GM18951 (cell line): Measurements from ENCODE around the gene CAMTA1.

ENCODE experiments used
- POLR2A ChIP-seq: IDR thresholded peaks from 4 replicates; pipeline ENCODE4 v1.6.1; 2011; ENCODE audit warnings: mild to moderate bottlenecking; ENCODE audit not compliant: insufficient read length, insufficient read depth; ENCODE audit errors: extremely low read depth
- in situ Hi-C: fragments of 300-500 bp; cut with MboI; formaldehyde crosslinking; loops from one replicate; pipeline ENCODE4 v1.12.0; 2022; ENCODE audit warnings: low sequenced_read_pairs, mixed read lengths, inconsistent platforms; ENCODE audit not compliant: unreplicated experiment

Gene CAMTA1

GRCh38 chr1:6957341-6957740, 172.1 kb downstream of the CAMTA1 start:
- in situ Hi-C loops, result no loop called here
- no peak for TF ChIP-seq POLR2A

- no peak for TF ChIP-seq POLR2A
- in situ Hi-C loops, result no loop called here
Measured at GRCh38 chr1:6958407-6959030, 173.3 kb downstream of the CAMTA1 start.

- in situ Hi-C loops, result no loop called here
- TF ChIP-seq POLR2A, result no peak
Measured at GRCh38 chr1:6959491-6959890, 174.2 kb downstream of the CAMTA1 start.

- no peak for TF ChIP-seq POLR2A
- in situ Hi-C loops, result no loop called here
Measured at GRCh38 chr1:6960291-6960811, 175.1 kb downstream of the CAMTA1 start.

- no peak for TF ChIP-seq POLR2A
- in situ Hi-C loops, result no loop called here
Measured at GRCh38 chr1:6960860-6961259, 175.6 kb downstream of the CAMTA1 start.

- in situ Hi-C loops, result no loop called here
- TF ChIP-seq POLR2A, result no peak
Measured at GRCh38 chr1:6961289-6961688, 176.0 kb downstream of the CAMTA1 start.

- in situ Hi-C loops, result no loop called here
- no peak for TF ChIP-seq POLR2A
Measured at GRCh38 chr1:6961905-6962477, 176.7 kb downstream of the CAMTA1 start.

- no peak for TF ChIP-seq POLR2A
- in situ Hi-C loops, result no loop called here
Measured at GRCh38 chr1:6962478-6962995, 177.3 kb downstream of the CAMTA1 start.

GRCh38 chr1:6962996-6963911, 178.0 kb downstream of the CAMTA1 start:
- in situ Hi-C loops, result no loop called here
- no peak for TF ChIP-seq POLR2A

- TF ChIP-seq POLR2A, result no peak
- in situ Hi-C loops, result no loop called here
Measured at GRCh38 chr1:6963912-6964307, 178.7 kb downstream of the CAMTA1 start.

GRCh38 chr1:6965083-6965934, 180.1 kb downstream of the CAMTA1 start:
- in situ Hi-C loops, result no loop called here
- no peak for TF ChIP-seq POLR2A

GRCh38 chr1:6965935-6966241, 180.6 kb downstream of the CAMTA1 start:
- in situ Hi-C loops, result no loop called here
- TF ChIP-seq POLR2A, result no peak

- in situ Hi-C loops, result no loop called here
- TF ChIP-seq POLR2A, result no peak
Measured at GRCh38 chr1:6966326-6966725, 181.1 kb downstream of the CAMTA1 start.
